Parathyroid adenoma (tissue), 2 donors: Measurements from ENCODE around the gene B3GALNT2.

Source experiments
- H2AFZ ChIP-seq: fragments of 300-600 bp; sonication (generic); one replicate; pipeline ENCODE4 v1.7.0; 2017; ENCODE audit warnings: antibody characterized with exemption, mild to moderate bottlenecking
- H3K27ac ChIP-seq: fragments of 300-600 bp; sonication (generic); one replicate; pipeline ENCODE4 v1.7.0; 2017
- H3K27me3 ChIP-seq: fragments of 300-600 bp; sonication (generic); one replicate; pipeline ENCODE4 v1.7.0; 2017; ENCODE audit warnings: low read length; ENCODE audit not compliant: control insufficient read depth, insufficient read depth
- H3K36me3 ChIP-seq: fragments of 300-600 bp; sonication (generic); one replicate; pipeline ENCODE4 v1.7.0; 2017; ENCODE audit warnings: low read length; ENCODE audit not compliant: control insufficient read depth, insufficient read depth
- H3K4me1 ChIP-seq: fragments of 300-600 bp; sonication (generic); one replicate; pipeline ENCODE4 v1.7.0; 2017; ENCODE audit warnings: control low read depth
- H3K4me2 ChIP-seq: fragments of 300-600 bp; sonication (generic); one replicate; pipeline ENCODE4 v1.7.0; 2017; ENCODE audit warnings: low read length
- H3K4me3 ChIP-seq: fragments of 300-600 bp; sonication (generic); one replicate; pipeline ENCODE4 v1.7.0; 2017; ENCODE audit warnings: low read depth, low read length
- H3K79me2 ChIP-seq: fragments of 300-600 bp; sonication (generic); one replicate; pipeline ENCODE4 v1.7.0; 2017; ENCODE audit warnings: control low read depth
- H3K9ac ChIP-seq: fragments of 300-600 bp; sonication (generic); one replicate; pipeline ENCODE4 v1.7.0; 2017; ENCODE audit warnings: mild to moderate bottlenecking
- H3K9me3 ChIP-seq: fragments of 300-600 bp; sonication (generic); one replicate; pipeline ENCODE4 v1.7.0; 2017; ENCODE audit warnings: low read length; ENCODE audit not compliant: control insufficient read depth
- CTCF ChIP-seq: fragments of 300-600 bp; sonication (generic); IDR thresholded peaks from one replicate; pipeline ENCODE4 v1.7.0; 2017; ENCODE audit warnings: antibody characterized with exemption, mild to moderate bottlenecking
- donor health status: primary hyperparathyroidism.

Gene B3GALNT2

DNA sequence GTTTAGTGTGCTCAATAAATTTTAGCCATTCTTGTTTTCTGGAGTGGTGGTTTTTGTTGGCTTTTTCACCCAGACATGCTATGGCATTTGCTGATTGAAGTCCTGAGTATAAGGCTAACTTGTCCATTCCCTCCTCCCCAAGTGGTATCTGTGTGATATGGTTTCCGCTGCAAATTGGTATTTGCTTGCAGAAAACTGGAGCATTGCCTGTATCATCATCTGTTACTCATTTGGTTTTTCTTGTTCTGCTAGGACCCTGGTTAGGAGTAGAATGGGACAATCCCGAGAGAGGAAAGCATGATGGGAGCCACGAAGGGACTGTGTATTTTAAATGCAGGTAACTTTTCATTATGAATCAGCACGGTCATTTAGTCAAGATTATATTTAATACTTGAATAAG lies 103.0 kb downstream of the B3GALNT2 start:
- H3K27me3 ChIP-seq = no peaks in the 10 kb centered on the region
- peaks cover 6% of the 10 kb centered on the region for H3K79me2 ChIP-seq
- no peaks in the 10 kb centered on the region for H3K9me3 ChIP-seq
- no peak overlapping the region for H3K4me2 ChIP-seq
- no peak overlapping the region for H3K27ac ChIP-seq
- no peak for TF ChIP-seq CTCF
- H3K9ac ChIP-seq = no peak overlapping the region
- no peaks in the 10 kb centered on the region for H3K4me1 ChIP-seq
- H3K4me3 ChIP-seq = no peak overlapping the region
- H2AFZ ChIP-seq = no peak overlapping the region
- H3K36me3 ChIP-seq = no peaks in the 10 kb centered on the region
